H54 (cell line): Measurements from ENCODE around the gene CTTNBP2NL.
"Not testable (repeated sequence)": the region's sequence is repeated elsewhere in the genome, so short reads cannot be mapped to it uniquely, and the experiment has no call there.

Experiments
- DNase-seq: peaks from one replicate; pipeline ENCODE4 v3.0.0; 2011; ENCODE audit warnings: low spot score, mixed read lengths; ENCODE audit not compliant: insufficient read length
- FAIRE-seq: peaks from 3 replicates; lab custom pipeline; 2011; peaks lifted over from hg19 to GRCh38; lab: Jason Lieb, UNC
- POLR2A ChIP-seq: IDR thresholded peaks from 2 replicates; pipeline ENCODE4 v1.6.1; 2011; ENCODE audit warnings: low read depth, mild to moderate bottlenecking, low read length

CTTNBP2NL gene

DNA sequence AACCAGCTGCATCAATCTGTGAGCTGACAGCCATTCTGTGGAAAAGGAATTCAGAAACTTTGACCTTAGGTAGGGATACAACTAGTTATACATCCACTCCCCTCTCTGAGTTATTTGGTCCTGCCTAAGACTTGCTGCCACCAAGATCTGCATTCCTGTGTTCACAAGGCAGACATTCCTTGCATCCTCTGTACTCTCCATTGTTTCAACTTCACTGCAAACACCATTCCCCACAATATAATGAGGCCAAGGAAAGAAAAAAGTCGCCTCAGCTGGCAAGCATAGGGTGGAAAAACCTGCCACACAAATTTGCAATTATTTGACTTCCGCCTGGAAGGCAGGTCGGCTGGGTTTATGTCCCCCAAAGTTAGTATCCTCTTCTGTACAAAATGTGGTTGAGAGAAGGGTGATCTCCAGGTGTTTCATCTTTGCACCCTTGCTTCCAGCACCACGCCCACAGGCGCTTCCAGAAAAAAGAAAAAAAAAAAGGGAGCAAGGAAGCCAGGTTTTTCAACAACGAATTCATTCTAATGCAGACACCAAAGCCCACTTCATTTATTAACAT is 676 bp upstream of the CTTNBP2NL start:
- FAIRE-seq (no peak), DNase-seq (no peak)
- no peak for TF ChIP-seq POLR2A

DNA sequence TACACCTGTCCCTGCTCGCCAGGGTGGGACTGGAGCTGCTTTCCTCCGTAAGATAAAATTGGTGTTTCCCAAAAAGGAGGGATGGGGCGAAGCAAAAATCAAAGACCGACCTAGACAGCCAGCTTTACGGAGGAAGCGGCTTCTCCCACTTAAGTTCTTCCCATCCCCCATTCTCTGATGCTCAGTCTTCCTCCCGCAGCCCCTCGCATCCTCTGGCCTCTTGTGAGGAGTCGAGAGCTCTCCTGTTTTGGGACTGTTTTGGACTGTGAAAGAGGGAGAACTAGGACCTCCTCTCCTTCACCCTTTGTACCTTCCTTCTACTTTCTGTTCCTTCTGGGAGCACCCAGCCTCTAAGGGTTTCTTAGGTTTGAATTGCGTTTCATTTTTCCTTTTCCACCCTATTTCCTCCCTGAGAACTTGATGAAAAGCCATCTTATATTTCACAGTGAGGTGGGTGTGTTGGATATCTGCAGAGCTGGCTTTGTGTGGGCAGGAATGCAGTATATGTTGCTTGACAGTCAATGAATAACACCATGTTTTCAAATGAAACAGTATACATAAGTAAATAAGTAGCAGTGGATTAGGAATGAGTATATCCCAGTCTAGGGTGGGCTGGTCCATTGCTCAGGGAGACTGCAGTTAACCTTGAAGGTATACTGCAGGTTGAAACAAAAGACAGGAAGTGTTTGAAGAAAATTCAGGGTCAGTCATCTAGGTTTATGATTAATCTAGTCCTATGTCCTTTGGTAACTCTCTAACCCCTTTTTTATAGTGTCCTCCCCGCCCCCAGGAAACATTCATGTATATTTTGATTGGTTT is 848 bp downstream of the CTTNBP2NL start:
- TF ChIP-seq POLR2A, result no peak
- no peak for FAIRE-seq

DNA sequence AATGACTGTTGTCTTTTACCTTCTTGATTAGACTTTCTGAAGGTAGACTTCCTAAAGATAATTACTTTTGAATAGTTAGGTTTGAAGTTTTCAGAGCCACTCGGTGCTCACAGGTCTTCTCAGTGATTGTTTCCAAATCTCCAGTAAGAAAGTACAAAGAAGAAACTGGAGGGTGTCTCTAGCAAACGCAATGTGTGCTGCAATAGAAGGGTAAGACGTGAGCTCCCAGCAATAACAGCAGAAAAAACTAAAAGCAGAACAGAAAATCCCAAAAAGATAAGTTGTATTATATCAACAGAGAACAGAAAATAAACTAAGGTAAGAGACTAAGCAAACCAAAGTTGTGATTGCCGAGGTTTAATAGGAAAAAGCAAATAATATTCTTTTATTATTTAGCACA is 1.8 kb downstream of the CTTNBP2NL start:
- TF ChIP-seq POLR2A, result no peak
- no peak for DNase-seq
- no peak for FAIRE-seq

More for the DNA sequence above, 848 bp downstream of the CTTNBP2NL start:
- no peak for DNase-seq

DNA sequence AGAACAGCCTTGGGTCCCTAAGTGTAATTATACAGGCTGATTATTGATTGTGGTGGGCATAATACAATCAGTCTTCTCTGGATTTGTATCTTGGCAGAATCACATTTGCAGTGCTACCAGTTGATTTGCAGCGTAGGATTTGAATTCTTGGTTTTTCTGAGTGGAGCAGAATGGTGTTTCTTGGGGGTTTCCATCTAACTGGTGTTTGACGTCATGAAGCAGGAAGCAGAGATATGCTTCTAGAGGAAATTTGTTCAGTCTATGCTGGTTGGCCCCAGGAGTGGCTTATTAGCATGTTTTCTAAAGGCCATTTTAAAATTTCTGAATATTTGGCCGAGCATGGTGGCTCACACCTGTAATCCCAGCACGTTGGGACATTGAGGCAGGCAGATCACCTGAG is 3.4 kb downstream of the CTTNBP2NL start:
- no peak for TF ChIP-seq POLR2A
- no peak for DNase-seq
- no peak for FAIRE-seq

DNA sequence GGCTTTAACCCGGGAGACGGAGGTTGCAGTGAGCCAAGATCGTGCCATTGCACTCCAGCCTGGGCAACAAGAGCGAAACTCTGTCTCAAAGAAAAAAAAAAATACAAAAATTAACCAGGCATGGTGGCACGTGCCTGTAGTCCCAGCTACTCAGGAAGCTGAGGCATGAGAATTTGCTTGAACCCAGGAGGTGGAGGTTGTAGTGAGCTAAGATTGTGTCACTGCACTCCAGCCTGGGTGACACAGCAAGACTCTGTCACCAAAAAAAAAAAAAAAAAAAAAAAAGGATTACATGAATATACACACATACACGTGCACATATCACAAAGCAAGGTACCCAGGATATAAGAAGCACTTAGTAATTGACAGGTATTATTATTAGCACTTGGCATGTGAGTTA is 4.7 kb downstream of the CTTNBP2NL start:
- DNase-seq, FAIRE-seq: not testable (repeated sequence)

DNA sequence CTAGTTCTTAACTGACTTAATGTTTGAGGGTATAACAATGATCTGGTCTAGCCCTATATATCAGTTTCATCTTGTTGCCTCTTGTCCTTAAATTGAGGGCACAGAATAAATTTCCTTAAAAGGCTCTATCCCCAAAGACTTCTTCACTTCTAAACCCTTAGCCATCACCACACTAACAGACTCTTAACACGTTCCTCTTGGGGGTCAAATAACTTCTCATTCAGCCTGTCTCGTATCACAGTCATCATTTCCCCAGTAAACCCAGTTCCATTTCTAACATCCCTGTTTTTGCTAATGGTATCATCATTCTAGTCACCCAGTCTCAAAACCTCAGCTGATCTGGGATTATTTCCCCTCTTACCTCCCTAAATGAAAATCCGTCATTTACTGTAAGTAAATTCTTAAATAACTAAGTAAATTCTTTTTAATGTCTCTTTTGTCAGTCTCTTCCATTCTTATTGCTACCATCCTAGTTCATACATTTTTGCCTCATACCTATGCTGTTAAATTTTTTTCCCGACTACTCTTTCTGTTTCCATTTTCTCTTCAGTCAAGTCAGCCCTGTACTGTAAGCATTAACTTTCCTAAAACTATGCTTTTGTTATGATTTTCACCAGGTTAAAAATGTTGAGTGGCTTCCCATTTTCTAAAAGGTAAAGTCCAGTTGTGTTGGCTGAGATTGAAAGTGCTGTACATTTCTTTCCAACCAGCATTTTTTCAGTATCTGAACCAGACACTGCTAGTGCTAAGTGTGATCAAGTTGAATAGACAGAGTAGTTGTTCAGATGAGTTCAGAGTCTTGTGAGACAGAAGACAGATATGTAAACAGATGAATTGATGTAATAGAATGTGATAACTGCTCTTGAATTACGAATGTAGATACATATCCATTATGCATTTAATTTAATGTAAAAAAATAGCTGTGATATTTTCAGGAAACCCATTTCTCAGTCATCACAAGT is 6.9 kb downstream of the CTTNBP2NL start:
- peak; percentile 64 for FAIRE-seq
- DNase-seq, result no peak
- no peak for TF ChIP-seq POLR2A

DNA sequence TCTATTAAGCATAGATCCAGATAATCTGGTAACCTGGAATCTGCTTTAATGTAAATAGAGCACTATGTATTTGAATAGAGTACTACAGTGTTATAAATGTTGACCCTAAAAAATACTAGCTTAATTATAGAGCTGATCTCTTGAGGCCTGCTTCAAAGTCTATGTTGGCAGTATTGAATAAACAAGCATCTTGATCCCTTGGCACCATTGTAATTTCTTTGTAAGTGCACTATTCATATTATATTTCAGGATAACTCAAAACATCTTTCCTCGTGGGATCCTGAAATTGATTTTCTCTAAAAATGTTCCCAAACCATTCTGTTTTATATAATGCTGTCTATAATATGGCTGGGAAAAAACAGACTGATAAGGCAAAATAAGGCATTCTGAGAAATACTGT is 10.8 kb downstream of the CTTNBP2NL start:
- no peak for FAIRE-seq
- TF ChIP-seq POLR2A, result no peak
- no peak for DNase-seq

DNA sequence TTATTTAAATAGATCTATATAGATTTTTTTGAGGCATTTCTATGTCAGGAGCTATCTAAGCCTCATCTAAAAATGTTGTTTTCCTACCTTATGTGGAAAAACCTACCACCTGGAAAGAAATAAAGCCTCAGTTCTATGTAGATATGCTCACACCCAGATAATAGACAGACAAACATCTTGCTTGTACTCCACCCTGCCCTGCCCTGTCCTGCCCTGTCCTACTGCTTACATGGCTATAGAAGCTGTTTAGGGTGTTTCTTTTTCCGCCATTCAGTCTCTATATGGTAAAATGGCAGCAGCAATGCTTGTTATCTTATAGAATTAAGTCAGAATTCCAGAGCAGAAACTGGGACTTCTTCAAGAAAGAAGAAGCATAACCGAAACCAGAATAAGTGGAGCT is 13.4 kb downstream of the CTTNBP2NL start:
- TF ChIP-seq POLR2A, result no peak
- FAIRE-seq, result no peak
- no peak for DNase-seq

DNA sequence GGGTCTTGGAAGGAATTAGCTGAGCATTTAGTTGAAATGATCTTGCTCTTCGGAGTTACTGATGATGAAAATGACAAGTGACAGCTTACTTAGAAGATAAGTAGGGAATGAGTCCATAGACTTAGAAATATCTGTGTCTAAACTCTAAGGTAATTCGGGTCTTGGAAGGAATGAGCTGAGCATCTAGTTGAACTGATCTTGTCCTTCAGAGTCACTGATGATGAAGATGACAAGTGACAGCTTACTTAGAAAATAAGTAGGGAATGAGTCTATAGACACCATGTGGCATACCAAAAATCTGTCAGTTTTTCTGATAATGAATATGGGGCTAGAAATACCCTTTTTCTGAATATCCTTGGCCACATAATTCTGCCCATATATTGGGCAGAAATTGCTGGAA is 14.7 kb downstream of the CTTNBP2NL start:
- DNase-seq, result no peak
- FAIRE-seq, result peak; percentile 73
- TF ChIP-seq POLR2A, result no peak

DNA sequence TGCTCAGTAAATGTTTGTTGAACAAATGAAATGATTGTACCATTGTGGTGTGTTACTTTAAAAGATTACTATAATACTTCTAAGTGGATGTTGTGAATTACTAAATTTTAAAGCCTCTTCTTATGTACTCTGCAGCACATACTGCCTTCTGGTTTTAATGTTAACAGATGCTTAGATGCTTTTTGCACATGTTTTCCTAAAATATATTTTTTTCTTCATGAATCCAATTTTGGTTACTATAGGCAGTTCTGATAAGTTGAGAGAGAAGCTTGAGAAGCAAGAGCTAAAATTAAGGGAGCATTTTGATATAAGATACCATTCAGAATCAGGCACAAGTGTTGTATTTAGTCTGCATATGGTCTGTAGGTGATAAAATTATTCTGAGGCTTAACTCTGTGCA is 21.3 kb downstream of the CTTNBP2NL start:
- FAIRE-seq, result no peak
- DNase-seq, result no peak
- no peak for TF ChIP-seq POLR2A

DNA sequence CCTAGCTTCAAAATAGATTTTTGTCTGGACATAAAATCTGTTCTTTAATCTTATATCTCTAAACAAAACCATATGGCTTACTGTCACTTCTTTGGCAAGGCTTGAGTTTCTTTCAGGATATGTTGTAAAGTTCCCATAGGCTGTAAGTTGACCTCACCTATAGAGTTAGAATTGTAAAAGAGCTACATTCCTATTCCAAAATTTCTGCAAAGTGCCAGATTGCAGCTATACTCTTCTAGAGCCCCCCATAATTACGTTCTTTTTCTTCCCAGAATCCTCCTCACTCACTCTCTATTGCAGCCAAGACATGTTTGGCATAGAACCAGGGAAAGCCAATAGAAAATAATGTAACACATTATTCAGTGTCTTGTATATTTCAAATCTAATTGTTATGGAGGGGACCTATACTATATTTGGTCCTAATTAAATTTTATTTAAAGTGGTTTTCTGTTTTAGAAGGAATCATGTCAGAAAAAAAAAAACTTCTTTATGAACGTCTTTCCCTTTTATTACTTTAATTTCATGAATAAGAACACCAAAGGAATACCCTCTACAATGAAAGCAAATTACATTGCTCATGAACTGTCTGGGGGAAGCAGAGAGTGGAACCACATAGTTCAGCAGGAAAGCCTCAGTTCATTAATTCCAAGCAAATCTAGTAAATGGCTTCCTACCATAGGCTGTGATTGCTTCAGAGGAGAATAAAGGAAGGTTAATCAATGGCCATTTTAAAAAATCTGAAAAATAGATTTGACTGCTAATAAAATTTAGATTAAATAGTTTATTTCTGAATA is 22.3 kb downstream of the CTTNBP2NL start:
- DNase-seq (no peak), FAIRE-seq (no peak)
- TF ChIP-seq POLR2A, result no peak

DNA sequence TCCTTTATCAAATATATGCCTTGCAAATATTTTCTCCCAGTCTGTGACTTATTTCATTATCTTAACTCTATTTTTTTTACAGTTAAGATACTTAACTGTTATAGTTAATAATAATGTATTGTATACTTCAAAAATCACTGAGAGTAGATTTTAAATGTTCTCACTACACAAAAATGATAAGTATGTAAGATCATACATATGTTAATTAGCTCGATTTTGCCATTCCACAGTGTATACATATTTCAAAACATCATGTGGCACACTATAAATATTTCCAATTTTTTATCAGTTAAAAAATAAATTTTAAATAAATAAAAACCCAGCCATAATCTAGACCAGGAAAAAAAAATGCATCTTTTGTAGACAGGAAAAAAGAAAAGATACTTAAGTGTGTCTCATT is 27.2 kb downstream of the CTTNBP2NL start:
- no peak for TF ChIP-seq POLR2A
- FAIRE-seq (no peak), DNase-seq (no peak)

DNA sequence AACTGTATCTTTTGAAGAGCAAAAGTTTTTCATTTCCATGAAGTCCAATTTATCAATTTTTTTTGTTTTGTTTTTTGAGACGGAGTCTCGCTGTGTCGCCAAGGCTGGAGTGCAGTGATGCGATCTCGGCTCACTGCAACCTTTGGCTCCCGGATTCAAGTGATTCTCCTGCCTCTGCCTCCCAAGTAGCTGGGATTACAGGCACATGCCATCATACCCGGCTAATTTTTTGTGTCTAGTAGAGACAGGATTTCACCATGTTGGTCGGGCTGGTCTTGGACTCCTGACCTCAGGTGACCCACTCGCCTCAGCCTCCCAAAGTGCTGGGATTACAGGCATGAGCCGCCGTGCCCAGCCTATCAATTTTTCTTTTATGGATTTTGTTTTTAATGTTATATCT is 27.7 kb downstream of the CTTNBP2NL start:
- DNase-seq, FAIRE-seq: not testable (repeated sequence)
